ENCODE data around the gene AKAP7.

DNA sequence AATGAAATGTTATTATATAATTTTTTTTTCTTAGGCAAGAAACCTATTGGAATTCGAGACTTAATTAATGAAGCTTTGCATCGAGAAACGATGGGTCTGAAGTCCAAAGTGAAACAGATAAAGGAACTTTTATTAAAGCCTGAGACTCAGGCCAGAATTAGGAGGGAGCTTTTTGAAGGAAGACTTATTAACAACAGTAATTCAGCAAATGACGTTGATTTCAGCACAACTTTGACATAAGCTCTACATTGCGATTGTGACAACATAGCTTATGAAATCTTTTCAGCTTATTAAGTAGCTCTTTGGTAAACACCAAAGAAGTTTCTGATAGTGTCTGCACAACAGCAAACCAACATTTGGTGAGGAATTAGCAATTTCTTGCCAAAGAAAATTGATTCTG, 147.1 kb downstream of the AKAP7 start:
- TF ChIP-seq, protein P1, sequence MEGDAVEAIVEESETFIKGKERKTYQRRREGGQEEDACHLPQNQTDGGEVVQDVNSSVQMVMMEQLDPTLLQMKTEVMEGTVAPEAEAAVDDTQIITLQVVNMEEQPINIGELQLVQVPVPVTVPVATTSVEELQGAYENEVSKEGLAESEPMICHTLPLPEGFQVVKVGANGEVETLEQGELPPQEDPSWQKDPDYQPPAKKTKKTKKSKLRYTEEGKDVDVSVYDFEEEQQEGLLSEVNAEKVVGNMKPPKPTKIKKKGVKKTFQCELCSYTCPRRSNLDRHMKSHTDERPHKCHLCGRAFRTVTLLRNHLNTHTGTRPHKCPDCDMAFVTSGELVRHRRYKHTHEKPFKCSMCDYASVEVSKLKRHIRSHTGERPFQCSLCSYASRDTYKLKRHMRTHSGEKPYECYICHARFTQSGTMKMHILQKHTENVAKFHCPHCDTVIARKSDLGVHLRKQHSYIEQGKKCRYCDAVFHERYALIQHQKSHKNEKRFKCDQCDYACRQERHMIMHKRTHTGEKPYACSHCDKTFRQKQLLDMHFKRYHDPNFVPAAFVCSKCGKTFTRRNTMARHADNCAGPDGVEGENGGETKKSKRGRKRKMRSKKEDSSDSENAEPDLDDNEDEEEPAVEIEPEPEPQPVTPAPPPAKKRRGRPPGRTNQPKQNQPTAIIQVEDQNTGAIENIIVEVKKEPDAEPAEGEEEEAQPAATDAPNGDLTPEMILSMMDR (IDR thresholded peaks at IDR 0.05), result no peak
- TF ChIP-seq POLR2A (IDR thresholded peaks at IDR 0.05), result no peak
